Activated T-cell treated with anti-CD3 and anti-CD28 coated beads, Interleukin-2, amount 50 U/mL, for 1 hour (primary cell): ENCODE data around the gene LRP1B.

ENCODE experiments used
- DNase-seq: peaks from one replicate; pipeline ENCODE4 v3.0.0-alpha.2; 2020

LRP1B gene

DNA sequence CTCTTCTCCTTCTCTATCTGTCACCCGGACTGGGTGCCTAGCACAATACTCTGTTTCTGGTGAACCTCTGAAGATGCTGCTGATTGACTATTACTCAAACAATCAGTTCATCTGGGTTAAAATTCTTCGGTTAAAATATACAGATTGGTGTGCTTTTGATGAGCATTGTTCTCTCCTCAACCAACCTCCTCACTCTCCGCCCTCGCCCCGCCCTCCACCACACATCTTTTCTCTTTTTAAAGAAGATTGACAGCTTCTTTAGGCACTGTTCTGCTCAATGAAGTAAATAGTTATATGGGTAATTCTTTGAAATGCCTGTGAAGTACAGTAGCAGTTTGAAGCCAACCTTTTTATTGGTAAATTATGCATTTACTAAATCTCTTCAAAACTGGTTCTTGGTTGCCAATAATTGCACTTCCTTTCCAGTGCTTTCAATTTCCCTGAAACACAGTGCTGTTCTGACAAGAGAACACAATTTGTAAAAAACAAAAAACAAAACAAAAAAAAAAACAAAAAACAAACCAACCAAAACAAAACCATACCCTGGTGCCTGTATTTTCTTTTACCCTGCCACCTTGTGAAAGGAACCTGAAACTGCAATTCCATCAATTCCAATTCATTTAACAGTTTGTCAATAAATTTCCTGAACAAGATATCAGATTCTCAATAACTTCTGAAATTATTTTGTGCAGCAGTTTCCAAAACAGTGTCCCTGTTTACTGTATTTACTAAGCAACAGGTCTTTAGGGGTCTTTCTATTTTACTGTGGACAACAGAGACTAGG, 188.6 kb downstream of the LRP1B start:
- no peak for DNase-seq

DNA sequence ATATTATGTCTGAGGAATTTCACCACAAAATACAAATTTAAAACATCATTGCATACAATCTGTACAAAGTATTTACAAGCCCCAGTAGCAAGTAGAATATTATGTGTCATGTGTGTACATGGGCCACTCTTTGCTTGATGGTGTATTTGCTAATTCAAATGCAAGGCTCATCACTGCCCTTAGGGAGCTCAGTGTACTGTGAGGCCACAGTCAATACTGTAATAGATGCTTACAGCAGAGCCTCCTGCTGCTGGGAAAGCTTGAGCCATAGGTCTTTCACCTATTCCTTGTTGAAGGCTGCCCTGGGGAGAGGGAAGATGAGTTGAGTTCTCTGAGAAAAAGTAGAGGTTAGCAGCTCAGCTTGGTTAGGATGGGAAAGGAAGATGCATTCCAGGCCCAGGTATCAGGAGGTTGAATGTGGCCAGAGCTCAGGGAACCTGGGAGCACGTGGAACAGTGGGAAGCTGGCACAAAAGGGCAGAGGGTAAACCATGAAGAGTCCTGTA, 189.6 kb downstream of the LRP1B start:
- DNase-seq: no peak

DNA sequence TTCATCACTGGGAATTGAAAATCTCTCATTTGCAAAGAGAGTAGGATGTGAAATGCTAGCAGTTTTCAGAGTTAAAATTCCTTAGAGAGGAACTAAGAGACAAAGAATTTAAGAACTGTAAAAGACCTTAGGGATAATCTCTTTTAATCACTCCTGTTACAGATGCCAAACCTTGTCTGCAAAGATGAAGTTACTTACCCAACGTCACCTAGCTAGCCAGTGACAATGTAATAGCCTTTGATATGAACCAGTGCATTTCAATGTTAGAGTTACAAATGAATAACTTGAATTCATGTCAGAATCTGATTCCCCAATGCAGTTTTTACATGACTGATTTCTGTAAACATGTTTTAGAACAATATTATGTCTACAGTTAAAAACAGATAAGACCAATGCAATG, 190.1 kb downstream of the LRP1B start:
- no peak for DNase-seq

DNA sequence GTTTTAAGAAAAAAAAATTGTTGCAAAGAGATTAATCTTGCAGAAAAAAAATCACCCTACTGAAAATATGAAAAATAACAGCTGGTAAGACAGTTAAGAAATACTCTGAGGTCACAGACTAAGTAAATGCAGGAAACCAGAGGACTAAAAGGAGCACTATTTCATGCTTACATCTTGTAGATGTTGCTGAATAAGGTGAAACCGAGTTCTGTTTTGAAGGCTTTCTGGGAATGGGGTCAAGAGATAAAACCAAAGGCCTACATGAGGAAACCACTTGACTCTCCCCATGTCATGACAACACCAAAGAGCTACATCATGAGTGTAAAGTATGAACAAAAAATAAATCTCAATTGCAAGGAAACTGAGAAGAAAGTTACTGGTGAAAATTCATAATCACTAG, 197.6 kb downstream of the LRP1B start:
- DNase-seq: no peak

DNA sequence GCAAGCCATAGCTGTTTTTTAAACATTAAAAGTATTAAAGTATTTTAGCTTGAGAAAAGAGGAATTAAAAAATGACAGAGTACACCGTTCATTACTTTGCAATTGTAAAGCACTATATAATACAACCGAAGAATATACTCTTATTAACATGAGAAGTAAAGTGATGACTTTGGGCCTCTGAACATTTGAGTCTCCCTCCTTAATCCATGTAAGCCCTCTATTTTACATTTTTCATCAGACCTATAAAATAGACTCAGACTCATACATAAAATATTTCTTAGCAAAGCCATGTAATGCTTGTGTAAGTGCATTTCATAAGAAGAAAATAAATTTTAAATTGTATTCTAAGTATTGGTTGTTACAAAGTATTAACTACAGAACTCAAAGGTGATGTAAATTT, 198.6 kb downstream of the LRP1B start:
- DNase-seq: no peak

DNA sequence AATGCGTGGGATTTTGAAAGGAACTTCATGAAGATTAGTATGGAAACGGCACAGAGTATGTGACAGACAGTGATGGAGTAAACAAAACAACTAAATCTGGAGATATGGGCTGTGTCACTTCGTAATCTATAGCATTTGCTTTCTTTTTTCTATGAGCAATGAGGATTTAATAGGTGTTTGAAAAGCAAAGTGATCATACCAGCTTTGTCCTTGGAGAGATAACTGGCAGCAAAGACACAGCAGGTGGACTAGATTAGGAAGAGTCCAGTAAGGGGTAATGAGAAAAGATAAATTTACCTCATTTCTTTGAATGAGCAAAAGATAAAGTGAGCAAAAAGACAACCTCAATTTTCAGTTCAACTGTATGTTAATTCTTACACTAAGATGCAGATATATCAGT, 199.0 kb downstream of the LRP1B start:
- DNase-seq: no peak

DNA sequence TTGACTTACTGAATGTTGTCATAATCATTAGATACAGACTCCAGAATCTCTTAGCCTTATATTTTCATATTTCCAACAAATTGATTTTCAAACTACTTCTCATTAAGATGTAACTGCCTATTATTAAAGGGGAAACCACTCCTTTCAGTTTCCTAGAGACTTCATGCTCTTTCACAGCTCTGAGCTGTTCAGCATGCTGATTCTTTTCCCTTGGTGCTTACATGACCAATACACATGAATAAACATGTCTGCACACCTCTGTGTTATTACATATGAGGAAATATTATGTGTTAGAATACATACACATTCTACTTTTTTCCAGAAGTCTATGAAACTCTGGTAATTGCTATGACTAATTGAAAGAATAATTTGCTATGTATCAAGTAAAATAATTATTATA, 200.0 kb downstream of the LRP1B start:
- DNase-seq: no peak

DNA sequence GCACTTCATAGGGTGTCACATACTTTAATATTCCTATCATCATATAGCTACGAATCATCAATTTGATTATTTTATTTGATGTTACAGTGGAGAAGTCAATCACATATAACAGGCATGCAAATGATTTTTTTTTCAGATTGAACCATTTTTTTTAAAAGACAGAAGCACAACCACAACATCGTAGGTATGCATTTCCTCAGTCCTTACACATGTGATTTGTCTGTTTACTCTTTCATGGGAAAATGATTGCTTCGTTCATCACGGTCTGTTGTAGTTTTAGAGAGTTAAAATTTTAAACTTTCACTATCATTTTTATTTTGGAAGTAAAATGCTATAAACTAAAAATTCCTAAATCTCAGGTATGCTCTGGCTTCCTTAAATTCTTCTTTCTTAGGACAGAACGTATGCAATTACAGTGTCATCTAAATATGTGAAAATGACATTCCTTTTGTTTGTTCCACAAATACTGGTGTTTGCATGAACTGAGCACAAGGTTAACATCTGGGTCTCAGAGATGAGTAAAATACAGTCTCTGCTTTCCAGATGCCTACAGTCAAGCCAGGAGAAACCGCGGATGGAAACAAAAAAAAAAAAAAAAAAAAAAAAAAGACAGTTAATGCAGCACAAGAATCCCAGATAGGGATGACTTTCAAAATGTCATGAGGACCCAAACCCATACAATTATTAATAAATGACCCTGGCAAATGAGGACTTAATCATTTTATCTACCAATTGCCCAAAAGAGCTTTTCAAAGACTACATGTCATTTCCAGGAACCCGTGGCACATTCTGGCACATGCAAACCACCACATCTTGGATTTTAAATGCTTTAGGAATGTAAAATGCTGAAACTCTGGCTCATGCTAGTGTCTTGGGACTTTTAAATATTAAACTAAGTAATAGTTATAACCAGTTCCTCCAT, 201.2 kb downstream of the LRP1B start:
- DNase-seq: no peak

DNA sequence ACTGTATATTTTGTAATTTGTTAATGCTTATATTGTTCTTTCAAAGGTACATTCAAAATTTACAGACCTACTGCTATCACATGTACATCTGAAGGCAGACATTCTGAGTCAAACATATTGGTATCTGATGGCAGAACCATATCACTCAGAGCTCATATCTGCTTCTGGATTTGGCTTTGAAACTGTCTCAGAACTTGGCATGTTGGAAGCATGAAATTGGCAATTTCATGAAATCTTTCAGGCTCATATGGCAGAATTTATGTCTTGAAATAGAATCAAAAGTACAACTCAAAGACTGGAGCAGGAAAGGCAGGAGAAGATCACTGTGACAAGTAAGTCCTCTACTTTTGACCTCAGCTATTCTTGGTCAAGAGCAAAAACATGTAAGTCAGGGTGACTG, 202.3 kb downstream of the LRP1B start:
- no peak for DNase-seq

DNA sequence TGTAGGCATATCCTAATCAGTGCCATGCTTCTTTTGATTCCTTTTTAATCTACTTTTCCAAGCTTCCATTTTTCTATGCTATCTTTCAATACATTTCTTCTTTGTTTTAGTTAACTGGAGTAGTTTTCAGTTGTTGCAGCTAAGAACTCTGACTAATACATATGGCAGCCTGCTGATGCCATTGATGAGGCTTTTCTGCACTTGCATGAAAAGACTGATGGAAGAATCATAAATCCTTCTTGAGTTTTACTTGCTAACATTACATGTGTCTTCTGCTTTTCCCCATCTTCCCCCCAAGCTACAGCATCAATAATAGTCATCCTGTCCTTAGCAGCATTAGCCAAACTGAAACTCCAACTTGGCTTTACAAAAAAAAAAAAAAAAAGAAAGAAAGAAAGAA, 203.3 kb downstream of the LRP1B start:
- no peak for DNase-seq

DNA sequence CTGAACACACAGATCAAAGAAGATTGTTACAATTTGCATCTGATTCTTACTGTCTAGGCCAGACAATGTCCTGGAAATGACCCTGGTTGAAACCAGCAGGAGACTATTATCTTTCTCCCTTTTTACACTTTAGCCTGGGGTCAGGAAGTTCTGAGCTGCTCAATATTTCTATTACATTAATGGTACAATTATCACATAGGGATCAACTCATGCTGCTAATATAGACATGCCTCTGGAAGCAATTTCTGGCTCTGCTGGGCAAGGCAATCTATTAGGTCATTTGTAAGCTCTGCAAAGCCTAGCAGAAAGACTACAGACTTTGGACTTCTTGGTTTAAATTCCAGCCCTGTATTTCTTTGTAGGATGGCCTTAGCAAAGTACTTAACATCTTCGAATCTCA, 205.3 kb downstream of the LRP1B start:
- no peak for DNase-seq

DNA sequence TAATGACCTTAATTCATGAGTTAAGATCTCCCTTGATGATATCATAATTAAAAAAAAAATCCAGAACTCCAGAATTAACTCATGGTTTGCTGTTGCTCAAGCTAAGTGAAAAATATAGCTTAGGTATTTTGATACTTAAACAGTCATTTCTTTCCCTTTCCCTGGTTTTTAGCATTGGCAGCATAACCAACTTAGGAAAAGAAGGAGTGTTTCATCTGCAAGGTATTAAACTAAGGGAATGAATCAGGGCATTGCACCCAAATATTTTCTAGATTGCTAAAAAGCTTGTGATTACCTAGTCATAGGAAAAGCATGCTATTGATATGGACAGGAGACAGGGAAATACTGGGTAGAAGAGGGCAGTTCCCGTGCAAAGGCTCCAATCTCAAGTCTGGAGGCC, 207.2 kb downstream of the LRP1B start:
- no peak for DNase-seq

DNA sequence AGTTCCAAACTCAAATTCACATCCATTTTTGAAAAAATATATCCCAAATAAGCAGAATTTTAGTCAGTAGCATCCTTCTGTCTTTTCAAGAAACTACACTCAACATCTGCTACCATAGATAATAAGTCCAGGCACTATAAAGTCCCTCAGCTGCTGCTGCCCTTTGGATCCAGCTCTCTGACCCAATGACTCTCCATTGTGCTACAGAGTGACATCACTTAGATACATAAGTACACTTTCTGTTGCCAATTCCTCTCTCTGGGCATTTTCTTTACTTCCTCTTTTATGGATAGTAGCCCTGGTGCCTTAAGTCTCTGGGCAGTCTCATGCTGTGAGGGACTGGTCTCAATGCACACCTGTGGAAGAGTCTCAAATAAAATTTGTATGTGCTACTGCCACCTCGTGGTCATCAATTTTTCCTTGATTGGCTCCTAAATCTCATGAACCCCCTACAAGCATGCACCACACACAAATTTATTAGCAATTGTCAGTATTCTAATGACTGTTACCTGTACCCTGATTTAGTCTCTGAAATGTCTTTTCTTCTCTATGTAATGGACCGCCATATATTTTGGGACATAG, 219.2 kb downstream of the LRP1B start:
- DNase-seq: no peak

DNA sequence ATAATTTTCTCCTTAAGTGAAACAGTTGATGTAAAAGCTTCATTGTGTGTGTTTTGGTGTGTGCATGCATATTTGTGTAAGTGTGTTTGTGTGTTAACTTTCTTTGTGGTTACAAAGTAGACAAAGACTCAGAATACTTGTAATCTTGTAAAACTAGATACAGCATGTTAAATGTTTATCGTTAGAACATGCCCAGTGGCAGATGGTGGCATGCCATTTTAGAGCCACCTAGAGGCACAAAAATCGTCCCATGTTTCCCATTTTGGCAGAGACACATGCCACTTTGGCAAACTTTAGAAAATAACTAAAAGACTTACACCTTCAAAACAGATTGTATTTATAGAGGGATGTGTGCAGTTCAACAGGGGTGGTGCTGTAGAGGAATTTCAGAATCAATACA, 224.1 kb downstream of the LRP1B start:
- DNase-seq: no peak

DNA sequence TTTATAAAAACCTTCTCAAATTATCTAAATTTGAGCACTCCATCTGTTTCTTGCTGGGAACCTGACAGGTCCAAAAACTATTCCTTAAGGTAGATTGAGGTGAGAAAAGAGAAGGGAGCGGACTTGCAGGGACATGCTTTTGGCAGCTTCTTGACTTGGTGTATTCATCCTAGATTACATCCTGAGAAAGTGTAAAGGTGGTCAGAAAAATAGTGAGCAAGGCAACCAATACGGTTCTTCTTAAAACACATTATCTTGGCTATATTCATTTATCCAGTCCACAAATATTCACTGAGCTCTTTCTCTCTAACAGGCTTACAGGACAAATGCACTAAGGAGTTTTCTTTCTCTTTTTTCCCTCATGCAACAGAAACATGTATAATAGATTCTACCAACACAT, 230.0 kb downstream of the LRP1B start:
- no peak for DNase-seq

DNA sequence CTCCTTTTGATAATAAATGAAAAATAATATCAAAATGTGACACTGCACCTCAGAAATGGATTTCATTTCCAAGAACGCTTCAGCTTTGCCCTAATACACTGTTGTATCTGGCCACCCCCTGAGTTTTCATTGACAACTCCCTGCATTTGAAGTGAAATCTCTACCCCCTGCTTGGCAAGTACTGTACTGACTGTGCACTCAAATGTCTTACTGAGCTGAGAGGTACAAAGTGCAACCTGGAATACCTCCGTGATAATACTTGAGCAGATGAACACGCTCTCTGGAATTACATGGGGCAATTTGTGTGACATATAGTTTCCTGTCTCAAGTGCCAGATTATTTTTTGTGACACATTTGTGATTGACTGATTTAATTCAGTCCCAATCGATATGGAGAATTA, 231.1 kb downstream of the LRP1B start:
- DNase-seq: no peak

DNA sequence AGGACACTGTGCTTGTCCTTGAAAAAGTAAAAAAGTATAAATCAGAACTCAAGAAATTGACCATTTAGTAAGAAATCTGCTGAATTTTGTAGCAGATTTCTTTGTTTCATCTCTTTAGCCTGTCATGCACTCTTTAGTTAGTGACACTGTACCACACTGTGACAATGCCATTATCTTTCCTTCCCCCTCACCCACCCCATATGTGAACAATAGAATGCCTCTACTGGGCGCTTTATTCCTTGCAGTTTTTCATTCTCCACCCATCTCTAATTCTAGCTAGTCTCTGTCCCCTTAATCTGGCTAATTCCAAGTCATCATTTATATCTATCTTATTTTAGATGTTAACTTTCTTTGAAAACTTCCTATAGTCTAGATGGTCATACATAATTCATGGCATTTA, 241.0 kb downstream of the LRP1B start:
- DNase-seq: no peak

DNA sequence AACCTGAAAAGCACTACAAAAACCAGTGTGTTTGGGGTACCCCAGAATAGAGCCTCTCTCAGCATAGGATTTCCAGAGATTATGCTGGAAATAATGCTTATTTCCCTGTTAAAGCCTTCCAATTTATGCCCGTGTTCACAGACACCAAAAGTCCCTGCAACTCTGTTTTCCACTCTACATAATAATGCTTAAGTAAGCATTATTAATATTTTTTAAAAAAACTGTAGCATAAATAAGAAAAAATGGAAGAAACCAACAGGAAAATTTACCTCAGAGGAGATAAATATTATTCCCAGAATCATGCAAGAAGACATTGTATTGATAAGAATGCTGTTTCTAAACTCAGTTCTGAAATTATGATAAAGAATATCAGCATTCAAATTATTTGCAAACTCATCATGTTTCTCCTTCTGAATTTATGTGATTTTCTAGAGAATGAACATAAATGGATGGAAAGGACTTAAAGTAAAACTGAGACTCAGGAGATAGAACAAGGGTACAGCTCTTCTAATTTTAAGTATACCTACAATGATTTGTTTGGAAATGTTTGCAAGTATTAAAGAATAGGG, 241.7 kb downstream of the LRP1B start:
- no peak for DNase-seq

DNA sequence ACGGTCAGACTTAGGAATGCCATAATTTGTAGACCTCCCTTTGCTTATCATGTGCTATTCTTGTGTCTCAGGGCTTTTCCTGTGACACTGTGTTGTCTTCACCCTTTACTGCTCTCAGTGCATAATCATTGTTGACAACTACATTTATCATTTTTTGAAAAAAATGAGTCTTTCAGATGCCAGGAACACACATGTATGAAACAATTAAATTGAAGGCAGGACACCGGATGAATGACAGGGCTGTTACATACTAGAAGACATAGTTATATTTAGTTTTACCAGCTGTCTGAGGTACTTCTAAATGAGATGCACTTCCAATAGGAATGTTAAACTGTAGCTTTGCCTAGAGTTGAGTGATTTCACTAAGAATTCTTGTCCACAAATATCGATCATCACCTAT, 243.5 kb downstream of the LRP1B start:
- no peak for DNase-seq

DNA sequence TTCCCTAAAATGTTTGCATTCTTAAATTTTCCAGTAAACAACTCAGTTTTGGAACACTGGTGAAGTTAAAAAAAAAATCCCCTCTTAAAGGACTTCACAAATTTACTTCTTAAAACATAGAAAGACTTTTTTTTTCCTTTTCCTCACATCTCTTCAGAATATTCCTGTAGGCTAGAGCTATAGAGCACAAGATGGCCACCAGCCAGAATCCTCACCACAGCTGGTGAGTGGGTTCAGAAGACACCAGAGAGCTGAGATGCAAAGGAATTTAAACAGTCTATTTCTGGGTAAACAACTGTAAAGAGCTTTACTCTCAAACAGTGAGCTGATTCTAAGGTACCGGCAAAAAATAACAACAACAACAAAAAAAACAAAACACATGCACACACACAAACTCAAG, 252.8 kb downstream of the LRP1B start:
- DNase-seq: no peak

DNA sequence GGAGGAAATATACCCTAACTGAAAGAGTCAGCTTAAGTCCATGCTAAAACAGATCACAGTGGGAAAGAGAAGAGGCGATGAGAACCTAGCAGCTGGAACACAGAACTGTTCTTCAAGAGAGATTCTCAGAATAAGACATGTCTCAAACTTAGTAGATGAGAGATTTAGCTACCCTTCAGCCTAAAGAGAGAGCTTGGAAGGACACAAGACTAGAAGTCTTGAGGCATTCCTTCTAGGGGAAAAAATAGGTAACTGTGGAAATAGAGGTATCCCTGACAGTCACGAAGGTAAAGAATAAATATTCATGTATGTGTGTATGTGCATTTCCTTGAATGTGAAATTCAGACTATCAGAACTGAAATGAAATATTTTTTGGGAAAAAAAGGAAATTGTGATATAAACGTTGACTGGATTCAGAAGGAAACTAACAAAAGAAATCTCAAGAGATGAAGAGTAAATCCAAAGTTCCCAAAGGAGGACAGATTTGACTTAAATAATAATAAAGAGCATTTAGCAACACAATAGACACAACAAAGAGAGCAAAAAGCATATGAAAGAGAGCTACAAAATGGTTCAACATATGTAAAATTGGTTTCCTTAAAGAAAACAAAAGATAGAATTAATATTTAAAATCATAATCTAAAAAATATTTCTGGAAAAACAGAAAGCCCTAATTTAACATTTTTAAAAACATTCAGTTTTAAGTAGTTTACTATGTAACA, 258.7 kb downstream of the LRP1B start:
- DNase-seq: no peak

DNA sequence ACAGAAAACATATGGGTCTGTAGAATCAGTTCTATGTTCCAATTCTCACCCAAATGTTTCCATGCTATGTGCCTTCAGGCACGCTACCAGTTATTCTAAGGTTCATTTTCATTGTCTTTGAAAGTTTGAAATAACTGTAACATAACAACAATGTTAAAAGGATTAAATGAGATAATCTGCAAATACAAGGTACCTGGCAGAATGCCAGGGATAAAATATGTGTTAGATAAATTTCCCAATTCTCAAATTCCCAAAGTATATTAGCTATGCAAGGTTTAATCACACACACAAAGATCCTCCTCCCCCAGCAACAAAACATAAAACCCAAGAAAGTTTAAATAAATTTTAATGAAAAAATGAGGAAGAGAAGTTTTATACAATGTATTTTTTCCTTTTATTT, 261.2 kb downstream of the LRP1B start:
- DNase-seq: no peak

DNA sequence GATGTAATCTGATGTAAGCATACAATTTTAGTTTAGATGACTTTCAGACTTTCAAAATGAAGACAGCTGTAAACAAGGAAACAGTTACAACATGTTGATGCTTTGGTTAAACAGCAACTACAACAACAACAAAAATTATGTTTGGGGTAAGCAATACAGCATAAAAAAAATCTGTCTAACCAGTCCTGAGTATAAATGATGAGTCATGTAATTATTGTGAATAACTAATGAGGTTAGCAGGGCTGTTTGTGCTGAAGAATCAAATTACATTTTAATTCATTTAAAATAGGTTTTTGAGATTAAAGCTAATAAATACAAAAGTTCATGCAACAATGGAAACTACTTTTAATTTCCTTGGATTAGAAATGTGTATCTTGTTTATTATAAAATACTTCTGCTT, 266.9 kb downstream of the LRP1B start:
- no peak for DNase-seq
